Astrocyte (in vitro differentiated cells and primary cell): ENCODE results near the gene FREY1.

Source experiments
- CTCF ChIP-seq: IDR thresholded peaks from 2 replicates; pipeline ENCODE4 v1.5.1; 2011; ENCODE audit warnings: low read depth, mild to moderate bottlenecking, inconsistent platforms, low read length, moderate library complexity; ENCODE audit not compliant: insufficient read depth
- EZH2 ChIP-seq: IDR thresholded peaks from 2 replicates; pipeline ENCODE4 v1.6.1; 2012; ENCODE audit warnings: mild to moderate bottlenecking, low read length, inconsistent platforms; ENCODE audit not compliant: insufficient read depth

DNA sequence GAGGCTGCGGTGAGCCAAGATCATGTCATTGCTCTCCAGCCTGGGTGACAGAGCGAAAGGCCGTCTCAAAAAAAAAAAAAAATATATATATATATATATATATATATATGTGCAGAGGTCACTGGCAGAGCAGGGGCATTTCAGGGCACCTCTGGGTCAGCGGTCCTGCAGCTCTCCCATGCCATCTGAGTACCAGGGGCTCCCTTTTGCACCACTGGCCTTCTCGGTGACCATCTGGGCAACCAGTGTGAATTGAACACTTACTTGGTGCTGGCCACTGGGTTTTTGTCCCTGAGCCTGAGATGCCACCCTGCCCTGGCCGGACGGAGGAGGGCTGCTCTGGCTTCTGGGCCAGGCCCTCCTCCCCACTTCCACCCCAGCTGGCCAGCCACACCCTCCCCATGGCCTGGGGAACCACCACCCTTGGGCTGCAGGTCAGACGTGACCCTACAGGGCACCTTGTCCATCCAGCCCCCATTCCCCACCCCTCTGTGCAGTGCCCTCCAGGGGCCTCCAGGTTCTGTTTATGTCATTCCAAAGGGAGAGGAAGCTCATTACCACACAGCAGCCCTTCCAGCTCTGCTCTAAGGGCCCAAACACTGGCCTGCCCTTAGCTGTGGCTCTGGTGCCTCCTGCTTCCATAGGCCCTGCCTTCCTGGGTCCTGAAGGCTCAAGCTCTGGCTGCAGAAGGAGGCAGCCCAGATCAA is 11.4 kb downstream of the FREY1 start:
- TF ChIP-seq CTCF (no peak), EZH2 (no peak)
